HG03064 (cell line): ENCODE measurements around the gene SCARB1.

Experiments used
- ATAC-seq: cut with Tn5 transposase; IDR thresholded peaks from one replicate; pipeline ENCODE4 v1.9.1; 2021; ENCODE audit warnings: low read depth; ENCODE audit not compliant: unreplicated experiment

Gene SCARB1

GRCh38 chr12:124844411-124845397 is 19.0 kb downstream of the SCARB1 start:
- no peak for ATAC-seq

GRCh38 chr12:124842800-124843510 is 20.7 kb downstream of the SCARB1 start:
- no peak for ATAC-seq

- ATAC-seq, result no peak
Measured at GRCh38 chr12:124842073-124842749, 21.5 kb downstream of the SCARB1 start.

GRCh38 chr12:124841558-124841945 is 22.1 kb downstream of the SCARB1 start:
- no peak for ATAC-seq

- no peak for ATAC-seq
Measured at GRCh38 chr12:124837958-124838803, 25.5 kb downstream of the SCARB1 start.

- ATAC-seq, result no peak
Measured at GRCh38 chr12:124837249-124837897, 26.3 kb downstream of the SCARB1 start.

- no peak for ATAC-seq
Measured at GRCh38 chr12:124836759-124837158, 26.9 kb downstream of the SCARB1 start.

- ATAC-seq, result no peak
Measured at GRCh38 chr12:124835656-124836410, 27.8 kb downstream of the SCARB1 start.

GRCh38 chr12:124834822-124835221 is 28.8 kb downstream of the SCARB1 start:
- no peak for ATAC-seq

- no peak for ATAC-seq
Measured at GRCh38 chr12:124833693-124834122, 30.0 kb downstream of the SCARB1 start.

- no peak for ATAC-seq
Measured at GRCh38 chr12:124832856-124833255, 30.8 kb downstream of the SCARB1 start.

GRCh38 chr12:124831590-124831989 is 32.1 kb downstream of the SCARB1 start:
- no peak for ATAC-seq

GRCh38 chr12:124830306-124830705 is 33.4 kb downstream of the SCARB1 start:
- ATAC-seq, result no peak

GRCh38 chr12:124829708-124830304 is 33.9 kb downstream of the SCARB1 start:
- ATAC-seq, result no peak

- no peak for ATAC-seq
Measured at GRCh38 chr12:124829008-124829707, 34.5 kb downstream of the SCARB1 start.

GRCh38 chr12:124828264-124829007 is 35.2 kb downstream of the SCARB1 start:
- ATAC-seq, result no peak

GRCh38 chr12:124827588-124828184 is 36.0 kb downstream of the SCARB1 start:
- no peak for ATAC-seq
